ENCODE results near the gene IL16.

IL16 gene

DNA sequence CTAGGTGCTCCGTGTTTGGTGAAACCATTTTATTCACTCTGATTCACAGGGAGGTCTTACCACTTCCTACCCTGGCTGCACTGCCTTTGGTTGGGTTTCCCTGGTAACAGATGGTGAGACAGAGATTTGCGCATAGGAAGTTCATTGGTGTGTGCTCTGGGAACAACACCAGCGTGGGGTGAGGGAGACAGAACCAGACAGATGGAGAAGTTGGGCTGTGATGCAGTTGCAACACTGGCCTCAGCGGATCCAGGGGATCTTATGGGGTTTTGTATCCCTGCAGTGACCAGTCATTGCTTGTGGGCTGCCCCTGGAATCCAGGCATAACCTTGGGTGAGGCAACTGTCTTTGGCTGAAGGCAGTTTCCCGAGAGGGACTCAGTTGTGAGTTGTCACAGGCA, 12.5 kb upstream of the IL16 start:
- no peak overlapping the region for H3K9ac ChIP-seq (ENCODE audit: low read length)
- H3K4me3 ChIP-seq (ENCODE audit: insufficient read depth, low read length, poor library complexity, severe bottlenecking): no peak overlapping the region
- H4K20me1 ChIP-seq (ENCODE audit: low read depth, low read length): no peaks in the 10 kb centered on the region
- H3K9me2 ChIP-seq (replicated peaks; ENCODE audit: insufficient read depth, low read length): no peaks in the 10 kb centered on the region
- H3K9me3 ChIP-seq (ENCODE audit: insufficient read depth, low read length): no peaks in the 10 kb centered on the region
- no peak overlapping the region for H3K27ac ChIP-seq (ENCODE audit: low read depth, low read length)
- TF ChIP-seq, protein P1, sequence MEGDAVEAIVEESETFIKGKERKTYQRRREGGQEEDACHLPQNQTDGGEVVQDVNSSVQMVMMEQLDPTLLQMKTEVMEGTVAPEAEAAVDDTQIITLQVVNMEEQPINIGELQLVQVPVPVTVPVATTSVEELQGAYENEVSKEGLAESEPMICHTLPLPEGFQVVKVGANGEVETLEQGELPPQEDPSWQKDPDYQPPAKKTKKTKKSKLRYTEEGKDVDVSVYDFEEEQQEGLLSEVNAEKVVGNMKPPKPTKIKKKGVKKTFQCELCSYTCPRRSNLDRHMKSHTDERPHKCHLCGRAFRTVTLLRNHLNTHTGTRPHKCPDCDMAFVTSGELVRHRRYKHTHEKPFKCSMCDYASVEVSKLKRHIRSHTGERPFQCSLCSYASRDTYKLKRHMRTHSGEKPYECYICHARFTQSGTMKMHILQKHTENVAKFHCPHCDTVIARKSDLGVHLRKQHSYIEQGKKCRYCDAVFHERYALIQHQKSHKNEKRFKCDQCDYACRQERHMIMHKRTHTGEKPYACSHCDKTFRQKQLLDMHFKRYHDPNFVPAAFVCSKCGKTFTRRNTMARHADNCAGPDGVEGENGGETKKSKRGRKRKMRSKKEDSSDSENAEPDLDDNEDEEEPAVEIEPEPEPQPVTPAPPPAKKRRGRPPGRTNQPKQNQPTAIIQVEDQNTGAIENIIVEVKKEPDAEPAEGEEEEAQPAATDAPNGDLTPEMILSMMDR (IDR thresholded peaks at IDR 0.05; ENCODE audit: insufficient read depth, low read length, poor library complexity, severe bottlenecking): no peak
- TF ChIP-seq EZH2phosphoT487 (conservative IDR thresholded peaks at IDR 0.05; ENCODE audit: low read length): no peak
- no peak overlapping the region for H3K4me2 ChIP-seq (ENCODE audit: low read depth, low read length, poor library complexity, severe bottlenecking)
- H3F3A ChIP-seq (ENCODE audit: insufficient read depth): no peaks in the 10 kb centered on the region
- H2AFZ ChIP-seq (ENCODE audit: low read depth, low read length, severe bottlenecking): no peak overlapping the region
- H3K36me3 ChIP-seq (ENCODE audit: low read length): no peaks in the 10 kb centered on the region
- H3K79me2 ChIP-seq (ENCODE audit: insufficient read depth, low read length): no peaks in the 10 kb centered on the region
- no peaks in the 10 kb centered on the region for H3K27me3 ChIP-seq (ENCODE audit: low read length)

DNA sequence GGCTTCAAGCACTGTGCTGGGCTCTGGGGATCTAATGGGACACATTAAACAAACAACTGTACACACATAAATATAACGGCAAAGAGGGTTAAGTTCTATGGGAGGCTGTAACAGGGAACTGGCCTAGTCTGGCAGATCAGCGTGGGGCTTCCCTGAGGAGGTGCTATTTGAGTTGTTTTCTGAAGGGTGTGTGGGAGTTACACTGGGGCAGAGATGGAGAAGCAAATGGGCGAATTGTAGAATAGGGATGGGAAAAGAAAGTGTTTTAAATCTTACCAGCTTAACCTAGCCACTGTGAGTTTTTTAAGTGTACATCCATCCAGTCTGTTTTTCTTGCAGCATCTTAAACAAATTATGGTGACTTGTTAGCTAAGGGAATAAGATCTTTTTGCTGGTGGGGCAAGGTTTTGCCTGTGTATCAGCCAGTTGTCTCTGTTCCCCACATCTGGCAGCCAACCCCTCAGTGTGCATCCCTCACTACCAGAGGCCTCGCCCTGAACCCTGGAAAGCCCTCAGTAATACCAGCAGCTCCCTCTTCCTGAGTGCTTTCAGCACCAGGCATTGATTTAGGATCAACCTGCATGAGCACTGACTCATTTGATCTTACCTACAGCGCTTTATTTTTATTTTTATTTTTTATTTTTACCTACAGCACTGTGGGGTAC, 10.9 kb upstream of the IL16 start:
- H4K20me1 ChIP-seq (ENCODE audit: low read depth, low read length): no peaks in the 10 kb centered on the region
- no peaks in the 10 kb centered on the region for H3K36me3 ChIP-seq (ENCODE audit: low read length)
- H3K4me2 ChIP-seq (ENCODE audit: low read depth, low read length, poor library complexity, severe bottlenecking): no peak overlapping the region
- no peak overlapping the region for H3K4me3 ChIP-seq (ENCODE audit: insufficient read depth, low read length, poor library complexity, severe bottlenecking)
- no peak for TF ChIP-seq EZH2phosphoT487 (conservative IDR thresholded peaks at IDR 0.05; ENCODE audit: low read length)
- TF ChIP-seq, protein P1 (IDR thresholded peaks at IDR 0.05; ENCODE audit: insufficient read depth, low read length, poor library complexity, severe bottlenecking): no peak
- no peak overlapping the region for H2AFZ ChIP-seq (ENCODE audit: low read depth, low read length, severe bottlenecking)
- H3K9ac ChIP-seq (ENCODE audit: low read length): no peak overlapping the region
- H3K9me2 ChIP-seq (replicated peaks; ENCODE audit: insufficient read depth, low read length): no peaks in the 10 kb centered on the region
- H3K79me2 ChIP-seq (ENCODE audit: insufficient read depth, low read length): no peaks in the 10 kb centered on the region
- H3K27me3 ChIP-seq (ENCODE audit: low read length): no peaks in the 10 kb centered on the region
- H3K9me3 ChIP-seq (ENCODE audit: insufficient read depth, low read length): no peaks in the 10 kb centered on the region
- H3F3A ChIP-seq (ENCODE audit: insufficient read depth): no peaks in the 10 kb centered on the region
- H3K27ac ChIP-seq (ENCODE audit: low read depth, low read length): no peak overlapping the region

DNA sequence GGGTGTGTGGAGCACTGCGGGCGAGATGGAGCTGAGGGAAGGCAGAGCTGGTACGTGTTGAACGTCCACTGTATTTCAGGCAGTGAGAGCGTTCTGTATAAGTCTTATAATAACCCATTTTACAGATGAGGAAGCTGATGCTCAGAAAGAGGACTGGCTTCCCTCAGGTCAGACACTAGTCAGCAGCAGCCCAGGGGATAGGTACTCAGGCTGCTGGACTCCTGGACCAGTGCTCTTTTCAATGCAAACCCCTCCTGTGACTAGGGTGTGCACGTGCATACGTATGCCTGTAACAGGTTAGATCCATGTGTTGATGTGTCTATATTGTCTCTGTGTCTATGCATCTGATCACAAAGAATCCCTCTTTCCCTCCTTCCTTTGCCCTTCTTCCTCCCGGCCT, 8.3 kb upstream of the IL16 start:
- no peak overlapping the region for H3K9ac ChIP-seq (ENCODE audit: low read length)
- no peaks in the 10 kb centered on the region for H3K9me3 ChIP-seq (ENCODE audit: insufficient read depth, low read length)
- no peak overlapping the region for H3K4me2 ChIP-seq (ENCODE audit: low read depth, low read length, poor library complexity, severe bottlenecking)
- 0 out of 2 replicates have a peak, but pooled peaks cover 3% of the 10 kb centered on the region for H3K27me3 ChIP-seq (ENCODE audit: low read length)
- no peak overlapping the region for H2AFZ ChIP-seq (ENCODE audit: low read depth, low read length, severe bottlenecking)
- H3K36me3 ChIP-seq (ENCODE audit: low read length): no peaks in the 10 kb centered on the region
- H3K79me2 ChIP-seq (ENCODE audit: insufficient read depth, low read length): no peaks in the 10 kb centered on the region
- TF ChIP-seq, protein P1 (IDR thresholded peaks at IDR 0.05; ENCODE audit: insufficient read depth, low read length, poor library complexity, severe bottlenecking): no peak
- TF ChIP-seq EZH2phosphoT487 (conservative IDR thresholded peaks at IDR 0.05; ENCODE audit: low read length): no peak
- H3F3A ChIP-seq (ENCODE audit: insufficient read depth): no peaks in the 10 kb centered on the region
- H4K20me1 ChIP-seq (ENCODE audit: low read depth, low read length): no peaks in the 10 kb centered on the region
- H3K9me2 ChIP-seq (replicated peaks; ENCODE audit: insufficient read depth, low read length): no peaks in the 10 kb centered on the region
- H3K27ac ChIP-seq (ENCODE audit: low read depth, low read length): no peak overlapping the region
- no peak overlapping the region for H3K4me3 ChIP-seq (ENCODE audit: insufficient read depth, low read length, poor library complexity, severe bottlenecking)

Measured in SU-DHL-6 (cell line).